ENCODE measurements around the gene GALNT9. TPM values are rescaled to one million over a fixed set of nuclear protein-coding genes. Genes with fewer than 3 reads are reported as not detected.

GALNT9 gene
- polyA plus RNA-seq, 3 donors: not detected

DNA sequence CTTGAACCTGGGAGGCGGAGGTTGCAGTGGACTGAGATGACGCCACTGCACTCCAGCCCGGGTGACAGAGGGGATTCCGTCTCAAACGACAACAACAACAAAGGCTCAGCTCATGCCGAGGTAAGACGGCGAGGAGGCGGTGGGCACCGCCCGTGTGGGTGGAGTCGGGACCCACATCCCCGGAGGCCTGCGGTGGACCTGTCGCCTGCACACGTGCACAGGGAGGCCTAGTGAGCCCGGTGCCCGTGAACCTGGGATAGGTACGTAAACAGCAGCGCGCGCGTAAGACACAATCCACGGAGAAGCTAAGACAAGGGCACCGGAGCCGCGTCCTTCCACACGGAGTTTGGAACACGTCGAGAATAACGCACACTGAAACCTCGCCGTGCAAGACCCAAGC is 78.7 kb downstream of the GALNT9 start:
- Histone ChIP-seq H3K27ac (ENCODE audit: low read depth in 1 of 2, low read length in 2 of 2) (no peak overlapping the region), H2AFZ (ENCODE audit: insufficient read depth, low read depth, low read length, poor library complexity, severe bottlenecking) (no peak overlapping the region), H4K20me1 (ENCODE audit: insufficient read depth, low read length) (no peaks in the 10 kb centered on the region), H3K4me3 (replicated peaks in 1 of 3; ENCODE audit: low read depth in 2 of 3, low read length in 3 of 3) (no peak overlapping the region), H3K36me3 (replicated peaks in 1 of 2; ENCODE audit: control insufficient read depth in 1 of 2, insufficient read depth in 2 of 2, low read length in 2 of 2) (no peaks in the 10 kb centered on the region), H3K9me3 (replicated peaks in 1 of 2; ENCODE audit: control insufficient read depth in 1 of 2, insufficient read depth in 1 of 2, low read length in 2 of 2) (no peaks in the 10 kb centered on the region), H3K9ac (ENCODE audit: insufficient read depth, low read length, poor library complexity, severe bottlenecking) (no peak overlapping the region), H3K4me1 (ENCODE audit: control insufficient read depth in 1 of 2, insufficient read depth in 2 of 2, low read length in 2 of 2) (no peaks in the 10 kb centered on the region), H3K79me2 (ENCODE audit: insufficient read depth, low read length) (no peaks in the 10 kb centered on the region), H3K27me3 (ENCODE audit: control insufficient read depth in 2 of 2, insufficient read depth in 2 of 2, low read length in 2 of 2) (no peaks in the 10 kb centered on the region), H3K4me2 (replicated peaks; ENCODE audit: extremely low read depth, low read length, poor library complexity, severe bottlenecking) (no peak overlapping the region)
- Mint-ChIP-seq H3K9me3 (peaks cover 0 to 4% (median 0%) of the 10 kb centered on the region in 7 donors), H3K4me1 (no peaks in the 10 kb centered on the region), H3K36me3 (no peaks in the 10 kb centered on the region), H3K4me3 (no peak overlapping the region), H3K27ac (no peak overlapping the region), H3K27me3 (ENCODE audit: low read depth in 3 of 3) (peaks cover 4 to 13% (median 8%) of the 10 kb centered on the region in 3 donors)
- intact Hi-C loops (cut with micrococcal nuclease): no loop called here
- 95% methylated on average over 27 of the region's 33 CpGs for WGBS (ENCODE audit: insufficient coverage)
- no peak for DNase-seq
- TF ChIP-seq, protein P1, sequence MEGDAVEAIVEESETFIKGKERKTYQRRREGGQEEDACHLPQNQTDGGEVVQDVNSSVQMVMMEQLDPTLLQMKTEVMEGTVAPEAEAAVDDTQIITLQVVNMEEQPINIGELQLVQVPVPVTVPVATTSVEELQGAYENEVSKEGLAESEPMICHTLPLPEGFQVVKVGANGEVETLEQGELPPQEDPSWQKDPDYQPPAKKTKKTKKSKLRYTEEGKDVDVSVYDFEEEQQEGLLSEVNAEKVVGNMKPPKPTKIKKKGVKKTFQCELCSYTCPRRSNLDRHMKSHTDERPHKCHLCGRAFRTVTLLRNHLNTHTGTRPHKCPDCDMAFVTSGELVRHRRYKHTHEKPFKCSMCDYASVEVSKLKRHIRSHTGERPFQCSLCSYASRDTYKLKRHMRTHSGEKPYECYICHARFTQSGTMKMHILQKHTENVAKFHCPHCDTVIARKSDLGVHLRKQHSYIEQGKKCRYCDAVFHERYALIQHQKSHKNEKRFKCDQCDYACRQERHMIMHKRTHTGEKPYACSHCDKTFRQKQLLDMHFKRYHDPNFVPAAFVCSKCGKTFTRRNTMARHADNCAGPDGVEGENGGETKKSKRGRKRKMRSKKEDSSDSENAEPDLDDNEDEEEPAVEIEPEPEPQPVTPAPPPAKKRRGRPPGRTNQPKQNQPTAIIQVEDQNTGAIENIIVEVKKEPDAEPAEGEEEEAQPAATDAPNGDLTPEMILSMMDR (IDR thresholded peaks at IDR 0.05): no peak

DNA sequence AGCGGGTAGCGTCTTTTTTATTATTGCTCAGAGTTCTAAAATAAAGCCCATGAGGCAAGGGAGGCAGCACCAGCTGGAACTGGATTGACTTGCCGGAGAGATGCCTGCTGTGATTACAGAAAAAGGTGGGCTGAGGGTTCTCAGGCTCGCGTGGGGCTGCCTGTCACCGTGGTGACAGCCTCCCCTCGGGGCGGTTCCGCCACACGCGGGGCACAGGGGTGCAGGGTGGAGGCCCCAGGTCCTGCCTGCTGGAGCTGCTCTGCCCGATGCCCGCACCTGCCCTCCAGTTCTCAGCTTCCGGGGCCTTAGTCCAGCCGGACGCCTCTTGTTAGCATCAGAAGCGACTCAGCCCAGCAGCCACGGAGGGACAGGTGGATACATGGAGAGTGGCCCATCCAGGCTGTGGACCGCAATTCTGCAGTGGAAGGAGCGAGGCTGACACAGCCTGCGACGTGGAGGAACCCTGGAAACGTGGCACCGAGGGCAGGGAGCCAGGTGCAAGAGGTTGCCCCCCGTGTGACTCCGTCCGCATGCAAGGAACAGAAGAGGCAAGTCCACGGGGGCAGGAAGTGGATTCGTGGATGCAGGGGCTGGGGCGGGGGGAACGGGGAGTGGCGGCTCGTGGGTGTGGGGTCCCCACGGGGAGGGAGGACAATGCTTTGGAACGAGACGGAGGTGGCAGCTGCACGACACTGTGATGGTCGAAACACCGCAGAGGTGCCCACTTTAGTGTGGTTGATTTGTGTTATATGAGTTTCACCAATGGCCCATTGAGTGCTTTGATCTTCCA is 79.5 kb downstream of the GALNT9 start:
- DNase-seq: no peak
- no peak overlapping the region for H3K4me3 Mint-ChIP-seq

More for the DNA sequence above, 79.5 kb downstream of the GALNT9 start:
- Histone ChIP-seq H3K4me3 (replicated peaks in 1 of 3; ENCODE audit: low read depth in 2 of 3, low read length in 3 of 3) (no peak overlapping the region), H3K36me3 (replicated peaks in 1 of 2; ENCODE audit: control insufficient read depth in 1 of 2, insufficient read depth in 2 of 2, low read length in 2 of 2) (no peaks in the 10 kb centered on the region), H2AFZ (ENCODE audit: insufficient read depth, low read depth, low read length, poor library complexity, severe bottlenecking) (no peak overlapping the region), H3K9me3 (replicated peaks in 1 of 2; ENCODE audit: control insufficient read depth in 1 of 2, insufficient read depth in 1 of 2, low read length in 2 of 2) (no peaks in the 10 kb centered on the region), H3K9ac (ENCODE audit: insufficient read depth, low read length, poor library complexity, severe bottlenecking) (no peak overlapping the region), H3K4me1 (ENCODE audit: control insufficient read depth in 1 of 2, insufficient read depth in 2 of 2, low read length in 2 of 2) (no peaks in the 10 kb centered on the region), H3K27ac (ENCODE audit: low read depth in 1 of 2, low read length in 2 of 2) (no peak overlapping the region), H4K20me1 (ENCODE audit: insufficient read depth, low read length) (no peaks in the 10 kb centered on the region), H3K27me3 (ENCODE audit: control insufficient read depth in 2 of 2, insufficient read depth in 2 of 2, low read length in 2 of 2) (no peaks in the 10 kb centered on the region), H3K79me2 (ENCODE audit: insufficient read depth, low read length) (no peaks in the 10 kb centered on the region), H3K4me2 (replicated peaks; ENCODE audit: extremely low read depth, low read length, poor library complexity, severe bottlenecking) (no peak overlapping the region)
- TF ChIP-seq, protein P1 (IDR thresholded peaks at IDR 0.05): no peak
- Mint-ChIP-seq H3K4me1 (no peaks in the 10 kb centered on the region), H3K36me3 (no peaks in the 10 kb centered on the region), H3K27me3 (ENCODE audit: low read depth in 3 of 3) (peaks cover 4 to 11% (median 7%) of the 10 kb centered on the region in 3 donors), H3K9me3 (peaks cover 0 to 4% (median 0%) of the 10 kb centered on the region in 7 donors), H3K27ac (no peak overlapping the region)
- 92% methylated on average over 39 of the region's 39 CpGs for WGBS (ENCODE audit: insufficient coverage)
- intact Hi-C loops (cut with micrococcal nuclease): no loop called here
